Activated CD4-positive, alpha-beta memory T cell treated with anti-CD3 and anti-CD28 coated beads for 36 hours (primary cell): ENCODE data around the gene PAF1. TPM values are rescaled to one million over a fixed set of nuclear protein-coding genes. Genes with fewer than 3 reads are reported as not detected.

ENCODE experiments used
- CTCF ChIA-PET: fragments of 350-600 bp; sonication (Branson Sonifier 250); formaldehyde crosslinking; loops from one replicate; lab custom pipeline; 2021; ENCODE audit warnings: antibody characterized with exemption, inconsistent platforms; lab: Charles Lee
- POLR2A ChIA-PET: fragments of 350-600 bp; sonication (Branson Sonifier 250); formaldehyde crosslinking; loops from one replicate; lab custom pipeline; 2021; ENCODE audit warnings: antibody characterized with exemption; lab: Charles Lee
- DNase-seq: peaks from one replicate; pipeline ENCODE4 v3.0.0-alpha.2; 2020
- H3K27ac Mint-ChIP-seq: one replicate; pipeline ENCODE4 v1.8.0; 2021; ENCODE audit warnings: mixed read lengths
- H3K27me3 Mint-ChIP-seq: one replicate; pipeline ENCODE4 v1.8.0; 2021; ENCODE audit warnings: mixed read lengths
- H3K36me3 Mint-ChIP-seq: one replicate; pipeline ENCODE4 v1.8.0; 2021; ENCODE audit warnings: mixed read lengths
- H3K4me1 Mint-ChIP-seq: one replicate; pipeline ENCODE4 v1.8.0; 2021; ENCODE audit warnings: low read depth, mixed read lengths
- H3K4me3 Mint-ChIP-seq: one replicate; pipeline ENCODE4 v1.8.0; 2021; ENCODE audit warnings: mild to moderate bottlenecking, mixed read lengths
- H3K9me3 Mint-ChIP-seq: one replicate; pipeline ENCODE4 v1.8.0; 2021; ENCODE audit warnings: mixed read lengths
- intact Hi-C: fragments of 100-400 bp; cut with micrococcal nuclease; formaldehyde crosslinking; loops from one replicate; pipeline ENCODE4 v1.15.1; 2023
- total RNA-seq, 2 experiments: library from RNA; stranded (reverse); gene quantifications; one replicate each; pipeline ENCODE4 v1.2.3, GENCODE V29; 2021

The PAF1 gene
- total RNA-seq, 2 experiments from 2014 or later, result 41.6 to 43.8 TPM

GRCh38 chr19:39359026-39359425 lies 31.9 kb downstream of the PAF1 start:
- H3K27ac Mint-ChIP-seq, result peak overlapping the region; percentile 40
- no peaks in the 10 kb centered on the region for H3K27me3 Mint-ChIP-seq
- intact Hi-C loops, result no loop called here
- peaks cover 46% of the 10 kb centered on the region for H3K36me3 Mint-ChIP-seq
- no peaks in the 10 kb centered on the region for H3K9me3 Mint-ChIP-seq
- peaks cover 9% of the 10 kb centered on the region for H3K4me1 Mint-ChIP-seq
- peak; percentile 31 for DNase-seq
- no peak overlapping the region for H3K4me3 Mint-ChIP-seq
- CTCF ChIA-PET, result no interaction called here
- POLR2A ChIA-PET, result no interaction called here

- peaks cover 53% of the 10 kb centered on the region for H3K36me3 Mint-ChIP-seq
Measured at GRCh38 chr19:39356647-39357046, 34.3 kb downstream of the PAF1 start.

GRCh38 chr19:39356073-39356472 lies 34.8 kb downstream of the PAF1 start:
- Mint-ChIP-seq H3K9me3 (no peaks in the 10 kb centered on the region), H3K27ac (no peak overlapping the region), H3K4me1 (peaks cover 18% of the 10 kb centered on the region), H3K27me3 (no peaks in the 10 kb centered on the region), H3K4me3 (no peak overlapping the region), H3K36me3 (peaks cover 54% of the 10 kb centered on the region)
- ChIA-PET CTCF (no interaction called here), POLR2A (interaction anchor here (1.0 kb wide), 1 partner anchor 14 kb away, joined by 4 read pairs; the partner anchor contains the start of gene SAMD4B)
- intact Hi-C loops, result no loop called here
- DNase-seq, result no peak

More at GRCh38 chr19:39356647-39357046, 34.3 kb downstream of the PAF1 start:
- no peaks in the 10 kb centered on the region for H3K9me3 Mint-ChIP-seq
- H3K27me3 Mint-ChIP-seq, result no peaks in the 10 kb centered on the region
- no peak for DNase-seq
- intact Hi-C loops, result no loop called here
- ChIA-PET CTCF (no interaction called here), POLR2A (no interaction called here)
- peaks cover 13% of the 10 kb centered on the region for H3K4me1 Mint-ChIP-seq
- no peak overlapping the region for H3K4me3 Mint-ChIP-seq
- H3K27ac Mint-ChIP-seq, result no peak overlapping the region

- POLR2A ChIA-PET, result interaction anchor here (1.0 to 1.4 kb wide), 2 partner anchors 13 to 14 kb away, joined by 4 to 5 read pairs; partner anchors contain the start of gene SAMD4B
- intact Hi-C loops, result no loop called here
- Mint-ChIP-seq H3K36me3 (peaks cover 53% of the 10 kb centered on the region), H3K4me3 (no peak overlapping the region), H3K27ac (no peak overlapping the region), H3K9me3 (no peaks in the 10 kb centered on the region), H3K4me1 (peaks cover 20% of the 10 kb centered on the region), H3K27me3 (no peaks in the 10 kb centered on the region)
- CTCF ChIA-PET, result interaction anchor here (1.1 to 1.2 kb wide), 2 partner anchors 20 to 489 kb away, joined by 3 read pairs; partner anchors contain the start of gene GMFG
- no peak for DNase-seq
Measured at GRCh38 chr19:39355253-39355652, 35.7 kb downstream of the PAF1 start.

GRCh38 chr19:39352381-39353255 lies 38.3 kb downstream of the PAF1 start:
- Mint-ChIP-seq H3K4me3 (no peak overlapping the region), H3K9me3 (no peaks in the 10 kb centered on the region), H3K27me3 (no peaks in the 10 kb centered on the region), H3K36me3 (peaks cover 51% of the 10 kb centered on the region), H3K27ac (peak overlapping the region; percentile 84), H3K4me1 (peaks cover 33% of the 10 kb centered on the region)
- intact Hi-C loops, result no loop called here
- POLR2A ChIA-PET, result no interaction called here
- CTCF ChIA-PET, result interaction anchor here (1.0 kb wide), 1 partner anchor 25 kb away, joined by 3 read pairs; no protein-coding TSS in a partner anchor
- no peak for DNase-seq

- Mint-ChIP-seq H3K36me3 (peaks cover 41% of the 10 kb centered on the region), H3K27me3 (no peaks in the 10 kb centered on the region), H3K4me3 (no peak overlapping the region), H3K4me1 (peaks cover 42% of the 10 kb centered on the region), H3K27ac (peak overlapping the region; percentile 84), H3K9me3 (no peaks in the 10 kb centered on the region)
- ChIA-PET POLR2A (interaction anchor here (1.0 kb wide), 1 partner anchor 39 kb away, joined by 3 read pairs; the partner anchor contains the start of gene PAF1), CTCF (interaction anchor here (1.4 to 2.4 kb wide), 4 partner anchors 10 to 60 kb away, joined by 4 to 11 read pairs (median 4); partner anchors contain the start of genes PLEKHG2 and SAMD4B)
- DNase-seq, result peak; percentile 75
- intact Hi-C loops, result loop anchor here (1.0 kb wide), 5 partner anchors 10 to 79 kb away; partner anchors contain the start of genes GMFG, MED29, PAF1 and PLEKHG2
Measured at GRCh38 chr19:39351537-39352064, 39.3 kb downstream of the PAF1 start.

- Mint-ChIP-seq H3K4me3 (no peak overlapping the region), H3K4me1 (peaks cover 52% of the 10 kb centered on the region), H3K27ac (no peak overlapping the region), H3K27me3 (no peaks in the 10 kb centered on the region), H3K36me3 (peaks cover 28% of the 10 kb centered on the region), H3K9me3 (no peaks in the 10 kb centered on the region)
- ChIA-PET CTCF (interaction anchor here (1.4 to 2.4 kb wide), 4 partner anchors 12 to 61 kb away, joined by 3 to 11 read pairs (median 6); partner anchors contain the start of genes MED29, PAF1 and PLEKHG2), POLR2A (no interaction called here)
- intact Hi-C loops, result no loop called here
- no peak for DNase-seq
Measured at GRCh38 chr19:39350156-39350555, 40.8 kb downstream of the PAF1 start.

GRCh38 chr19:39349326-39349725 lies 41.6 kb downstream of the PAF1 start:
- POLR2A ChIA-PET, result no interaction called here
- Mint-ChIP-seq H3K9me3 (no peaks in the 10 kb centered on the region), H3K4me3 (no peak overlapping the region), H3K27me3 (no peaks in the 10 kb centered on the region), H3K4me1 (peaks cover 60% of the 10 kb centered on the region), H3K36me3 (peaks cover 28% of the 10 kb centered on the region), H3K27ac (no peak overlapping the region)
- intact Hi-C loops, result loop anchor here (10.0 kb wide), 1 partner anchor 325 kb away; no protein-coding TSS in a partner anchor
- DNase-seq, result no peak
- CTCF ChIA-PET, result interaction anchor here (1.0 to 4.1 kb wide), 5 partner anchors 12 to 91 kb away, joined by 3 to 18 read pairs (median 3); partner anchors contain the start of gene PLEKHG2

- H3K4me3 Mint-ChIP-seq, result no peak overlapping the region
- no peaks in the 10 kb centered on the region for H3K9me3 Mint-ChIP-seq
- POLR2A ChIA-PET, result interaction anchor here (1.1 kb wide), 1 partner anchor 88 kb away, joined by 3 read pairs; the partner anchor contains the start of gene RPS16
- peak overlapping the region; percentile 67 for H3K27ac Mint-ChIP-seq
- peak; percentile 45 for DNase-seq
- intact Hi-C loops, result loop anchor here (10.0 kb wide), 1 partner anchor 327 kb away; no protein-coding TSS in a partner anchor
- H3K4me1 Mint-ChIP-seq, result peaks cover 75% of the 10 kb centered on the region
- H3K27me3 Mint-ChIP-seq, result no peaks in the 10 kb centered on the region
- CTCF ChIA-PET, result interaction anchor here (1.0 to 4.1 kb wide), 2 partner anchors 42 to 64 kb away, joined by 3 to 18 read pairs; partner anchors contain the start of gene PLEKHG2
- peaks cover 28% of the 10 kb centered on the region for H3K36me3 Mint-ChIP-seq
Measured at GRCh38 chr19:39347332-39348164, 43.4 kb downstream of the PAF1 start.

- ChIA-PET CTCF (interaction anchor here (1.4 to 4.1 kb wide), 3 partner anchors 11 to 66 kb away, joined by 3 to 18 read pairs (median 11); partner anchors contain the start of gene PLEKHG2), POLR2A (interaction anchor here (0.8 to 1.4 kb wide), 2 partner anchors 45 to 90 kb away, joined by 4 read pairs; partner anchors contain the start of genes MED29, PAF1 and RPS16)
- H3K36me3 Mint-ChIP-seq, result peaks cover 19% of the 10 kb centered on the region
- intact Hi-C loops, result loop anchor here (10.0 kb wide), 1 partner anchor 329 kb away; no protein-coding TSS in a partner anchor
- H3K4me1 Mint-ChIP-seq, result peaks cover 64% of the 10 kb centered on the region
- no peak overlapping the region for H3K4me3 Mint-ChIP-seq
- no peaks in the 10 kb centered on the region for H3K9me3 Mint-ChIP-seq
- no peaks in the 10 kb centered on the region for H3K27me3 Mint-ChIP-seq
- DNase-seq, result no peak
- H3K27ac Mint-ChIP-seq, result no peak overlapping the region
Measured at GRCh38 chr19:39345956-39346355, 45.0 kb downstream of the PAF1 start.
